HL-60 (cell line): ENCODE results near the gene LRRC4B.
A peak's percentile ranks its signal among the peaks of the same experiment; 100 is the strongest.

Experiments
- DNase-seq, 2 experiments: peaks; one replicate each; pipeline ENCODE4 v3.0.0-alpha.2; 2010 to 2020; ENCODE audit warnings: low read depth in 1 of 2, low spot score in 1 of 2
- H3K27ac ChIP-seq: fragments of 250-450 bp; sonication (Bioruptor Pico); replicated peaks from 2 replicates; pipeline ENCODE4 v1.5.1; 2020; ENCODE audit warnings: mild to moderate bottlenecking, moderate library complexity
- H3K27me3 ChIP-seq: fragments of 250-450 bp; sonication (Bioruptor Pico); 2 replicates; pipeline ENCODE4 v1.5.1; 2021; ENCODE audit warnings: mild to moderate bottlenecking, moderate library complexity; ENCODE audit not compliant: insufficient read depth, poor library complexity, severe bottlenecking
- H3K4me3 ChIP-seq: replicated peaks from 2 replicates; pipeline ENCODE4 v1.5.1; 2011; ENCODE audit warnings: mild to moderate bottlenecking, control low read depth, low read length; ENCODE audit not compliant: insufficient read depth
- GABPA ChIP-seq: IDR thresholded peaks from 2 replicates; pipeline ENCODE4 v1.6.1; 2012; ENCODE audit warnings: low read depth
- POLR2AphosphoS5 ChIP-seq: IDR thresholded peaks from 2 replicates; pipeline ENCODE4 v1.6.1; 2012; ENCODE audit warnings: low read depth
- SPI1 ChIP-seq: IDR thresholded peaks from 2 replicates; pipeline ENCODE4 v1.6.1; 2012; ENCODE audit warnings: low read depth, mild to moderate bottlenecking, borderline replicate concordance
- TF ChIP-seq, protein P1 (sequence below): IDR thresholded peaks from 2 replicates; pipeline ENCODE4 v1.6.1; 2012; ENCODE audit warnings: low read depth; ENCODE audit not compliant: insufficient replicate concordance
- TF ChIP-seq, protein P2 (sequence below): IDR thresholded peaks from one replicate; pipeline ENCODE4 v1.5.1; 2011; ENCODE audit warnings: low read length, control low read depth, inconsistent platforms; ENCODE audit not compliant: insufficient read depth

Gene LRRC4B

DNA sequence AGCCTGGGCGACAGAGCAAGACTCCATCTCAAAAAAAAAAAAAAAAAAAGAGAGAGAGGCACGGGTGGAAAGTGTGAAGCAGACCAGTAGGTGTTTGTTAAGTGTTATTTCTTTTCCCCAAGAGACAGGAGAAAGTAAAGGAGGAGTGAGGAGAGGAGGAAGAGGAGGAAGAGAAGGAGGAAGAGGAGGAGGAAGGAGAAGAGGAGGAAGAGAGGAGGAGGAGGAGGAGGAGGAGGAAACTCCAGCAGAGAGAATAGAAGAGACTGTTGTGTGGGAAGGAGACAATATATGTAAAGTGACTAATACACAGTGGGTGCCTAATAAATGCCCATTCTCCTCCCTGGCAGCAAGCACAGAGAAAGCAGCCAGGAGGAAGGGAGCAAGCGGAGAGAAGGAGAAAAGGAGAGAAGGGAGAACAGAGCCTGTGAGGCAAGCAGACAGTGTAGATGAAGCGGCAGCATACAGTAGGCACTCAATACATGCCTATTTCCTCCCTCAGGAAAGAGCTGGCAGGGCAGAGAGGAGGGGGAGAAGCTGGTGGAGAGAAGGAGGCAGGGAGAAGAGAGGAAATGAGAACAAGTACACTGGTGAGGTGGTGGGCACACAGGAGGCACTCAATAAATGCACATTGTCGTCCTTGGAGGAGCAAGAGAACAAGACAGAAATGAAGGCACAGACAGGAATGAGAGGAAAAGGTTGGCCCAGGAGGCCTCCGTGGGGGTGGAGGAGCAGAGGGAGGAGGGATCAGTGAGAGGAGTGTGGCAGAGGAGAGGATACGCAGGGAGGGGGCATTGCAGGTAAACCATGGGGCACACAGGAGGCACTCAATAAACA is 73.8 kb downstream of the LRRC4B start:
- no peak overlapping the region for H3K4me3 ChIP-seq
- DNase-seq, result no peak
- no peaks in the 10 kb centered on the region for H3K27me3 ChIP-seq
- TF ChIP-seq, protein P1, sequence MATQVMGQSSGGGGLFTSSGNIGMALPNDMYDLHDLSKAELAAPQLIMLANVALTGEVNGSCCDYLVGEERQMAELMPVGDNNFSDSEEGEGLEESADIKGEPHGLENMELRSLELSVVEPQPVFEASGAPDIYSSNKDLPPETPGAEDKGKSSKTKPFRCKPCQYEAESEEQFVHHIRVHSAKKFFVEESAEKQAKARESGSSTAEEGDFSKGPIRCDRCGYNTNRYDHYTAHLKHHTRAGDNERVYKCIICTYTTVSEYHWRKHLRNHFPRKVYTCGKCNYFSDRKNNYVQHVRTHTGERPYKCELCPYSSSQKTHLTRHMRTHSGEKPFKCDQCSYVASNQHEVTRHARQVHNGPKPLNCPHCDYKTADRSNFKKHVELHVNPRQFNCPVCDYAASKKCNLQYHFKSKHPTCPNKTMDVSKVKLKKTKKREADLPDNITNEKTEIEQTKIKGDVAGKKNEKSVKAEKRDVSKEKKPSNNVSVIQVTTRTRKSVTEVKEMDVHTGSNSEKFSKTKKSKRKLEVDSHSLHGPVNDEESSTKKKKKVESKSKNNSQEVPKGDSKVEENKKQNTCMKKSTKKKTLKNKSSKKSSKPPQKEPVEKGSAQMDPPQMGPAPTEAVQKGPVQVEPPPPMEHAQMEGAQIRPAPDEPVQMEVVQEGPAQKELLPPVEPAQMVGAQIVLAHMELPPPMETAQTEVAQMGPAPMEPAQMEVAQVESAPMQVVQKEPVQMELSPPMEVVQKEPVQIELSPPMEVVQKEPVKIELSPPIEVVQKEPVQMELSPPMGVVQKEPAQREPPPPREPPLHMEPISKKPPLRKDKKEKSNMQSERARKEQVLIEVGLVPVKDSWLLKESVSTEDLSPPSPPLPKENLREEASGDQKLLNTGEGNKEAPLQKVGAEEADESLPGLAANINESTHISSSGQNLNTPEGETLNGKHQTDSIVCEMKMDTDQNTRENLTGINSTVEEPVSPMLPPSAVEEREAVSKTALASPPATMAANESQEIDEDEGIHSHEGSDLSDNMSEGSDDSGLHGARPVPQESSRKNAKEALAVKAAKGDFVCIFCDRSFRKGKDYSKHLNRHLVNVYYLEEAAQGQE, result no peak
- TF ChIP-seq POLR2AphosphoS5 (no peak), GABPA (no peak), SPI1 (no peak)
- TF ChIP-seq, protein P2, sequence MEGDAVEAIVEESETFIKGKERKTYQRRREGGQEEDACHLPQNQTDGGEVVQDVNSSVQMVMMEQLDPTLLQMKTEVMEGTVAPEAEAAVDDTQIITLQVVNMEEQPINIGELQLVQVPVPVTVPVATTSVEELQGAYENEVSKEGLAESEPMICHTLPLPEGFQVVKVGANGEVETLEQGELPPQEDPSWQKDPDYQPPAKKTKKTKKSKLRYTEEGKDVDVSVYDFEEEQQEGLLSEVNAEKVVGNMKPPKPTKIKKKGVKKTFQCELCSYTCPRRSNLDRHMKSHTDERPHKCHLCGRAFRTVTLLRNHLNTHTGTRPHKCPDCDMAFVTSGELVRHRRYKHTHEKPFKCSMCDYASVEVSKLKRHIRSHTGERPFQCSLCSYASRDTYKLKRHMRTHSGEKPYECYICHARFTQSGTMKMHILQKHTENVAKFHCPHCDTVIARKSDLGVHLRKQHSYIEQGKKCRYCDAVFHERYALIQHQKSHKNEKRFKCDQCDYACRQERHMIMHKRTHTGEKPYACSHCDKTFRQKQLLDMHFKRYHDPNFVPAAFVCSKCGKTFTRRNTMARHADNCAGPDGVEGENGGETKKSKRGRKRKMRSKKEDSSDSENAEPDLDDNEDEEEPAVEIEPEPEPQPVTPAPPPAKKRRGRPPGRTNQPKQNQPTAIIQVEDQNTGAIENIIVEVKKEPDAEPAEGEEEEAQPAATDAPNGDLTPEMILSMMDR, result no peak
- no peak overlapping the region for H3K27ac ChIP-seq

DNA sequence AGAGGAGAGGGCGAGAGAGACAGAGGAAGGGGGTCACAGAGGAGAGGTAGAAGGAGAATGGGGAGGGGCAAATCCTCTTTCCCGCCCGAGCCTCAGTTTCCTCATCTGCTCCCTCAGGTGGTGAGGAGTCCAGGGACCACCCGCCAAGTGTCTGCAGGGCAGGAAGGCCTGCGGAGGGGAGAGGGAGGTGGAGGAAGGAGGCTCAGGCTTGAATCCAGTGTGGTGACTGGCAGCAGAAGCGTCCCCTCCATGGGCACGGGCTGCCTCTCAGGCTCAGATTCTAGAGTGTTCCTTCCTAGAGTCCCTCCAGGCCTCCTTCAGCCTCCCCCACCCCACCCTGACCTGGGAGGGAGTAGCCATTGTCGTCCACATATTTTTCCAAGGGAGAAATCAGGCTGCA is 75.1 kb downstream of the LRRC4B start:
- DNase-seq, result no peak
- TF ChIP-seq POLR2AphosphoS5 (no peak), SPI1 (no peak), GABPA (no peak)
- TF ChIP-seq, protein P2, result no peak
- TF ChIP-seq, protein P1, result no peak
- H3K27me3 ChIP-seq, result peaks cover 2% of the 10 kb centered on the region
- no peak overlapping the region for H3K27ac ChIP-seq
- H3K4me3 ChIP-seq, result no peak overlapping the region

DNA sequence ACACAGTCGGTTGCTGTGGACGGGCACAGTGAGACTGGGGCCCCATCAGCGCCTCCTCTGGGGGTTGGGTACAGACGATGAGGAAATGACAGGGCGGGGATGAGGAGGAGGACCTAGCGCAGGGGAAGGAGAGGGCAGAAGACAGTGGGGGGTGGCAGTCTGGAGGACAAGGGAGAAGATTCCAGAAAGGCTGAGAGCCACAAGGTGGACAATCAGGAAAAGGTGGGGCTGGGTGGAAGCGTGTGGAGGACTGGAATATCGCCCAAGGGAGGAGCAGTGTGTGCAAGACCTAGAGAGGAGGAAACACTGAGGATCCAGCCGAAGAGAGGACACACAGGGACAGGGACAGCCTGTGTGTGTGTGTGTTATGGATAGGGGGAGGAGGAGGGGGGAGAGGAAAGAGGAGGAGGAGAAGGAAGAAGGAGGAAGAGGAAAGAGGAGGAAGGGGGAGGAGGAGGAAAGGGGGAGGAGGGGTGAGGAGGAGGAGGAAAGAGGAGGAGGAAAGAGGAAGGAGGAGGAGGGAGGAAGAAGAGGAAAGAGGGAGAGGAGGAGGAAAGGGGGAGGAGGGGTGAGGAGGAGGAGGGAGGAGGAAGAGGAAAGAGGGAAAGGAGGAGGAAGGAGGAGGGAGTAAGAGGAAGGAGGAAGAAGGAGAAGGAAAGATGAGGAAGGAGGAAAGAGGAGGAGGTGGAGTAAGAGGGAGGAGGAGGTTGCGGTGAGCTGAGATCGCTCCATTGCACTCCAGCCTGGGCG is 75.8 kb downstream of the LRRC4B start:
- peak; percentile 38 to 58 for DNase-seq
- Histone ChIP-seq H3K27me3 (peaks cover 2% of the 10 kb centered on the region), H3K4me3 (no peak overlapping the region), H3K27ac (no peak overlapping the region)
- no peak for TF ChIP-seq POLR2AphosphoS5
- TF ChIP-seq, protein P2, result no peak
- TF ChIP-seq SPI1, result no peak
- TF ChIP-seq, protein P1, result no peak
- no peak for TF ChIP-seq GABPA
